Suppressor macrophage (primary cell): ENCODE results near the gene PRKAR1A.
"Not testable (repeated sequence)": the region's sequence is repeated elsewhere in the genome, so short reads cannot be mapped to it uniquely, and the experiment has no call there.

ENCODE experiments used
- DNase-seq, 4 experiments: peaks; one replicate each; pipeline ENCODE4 v3.0.0-alpha.2; 2020 to 2022

The PRKAR1A gene

DNA sequence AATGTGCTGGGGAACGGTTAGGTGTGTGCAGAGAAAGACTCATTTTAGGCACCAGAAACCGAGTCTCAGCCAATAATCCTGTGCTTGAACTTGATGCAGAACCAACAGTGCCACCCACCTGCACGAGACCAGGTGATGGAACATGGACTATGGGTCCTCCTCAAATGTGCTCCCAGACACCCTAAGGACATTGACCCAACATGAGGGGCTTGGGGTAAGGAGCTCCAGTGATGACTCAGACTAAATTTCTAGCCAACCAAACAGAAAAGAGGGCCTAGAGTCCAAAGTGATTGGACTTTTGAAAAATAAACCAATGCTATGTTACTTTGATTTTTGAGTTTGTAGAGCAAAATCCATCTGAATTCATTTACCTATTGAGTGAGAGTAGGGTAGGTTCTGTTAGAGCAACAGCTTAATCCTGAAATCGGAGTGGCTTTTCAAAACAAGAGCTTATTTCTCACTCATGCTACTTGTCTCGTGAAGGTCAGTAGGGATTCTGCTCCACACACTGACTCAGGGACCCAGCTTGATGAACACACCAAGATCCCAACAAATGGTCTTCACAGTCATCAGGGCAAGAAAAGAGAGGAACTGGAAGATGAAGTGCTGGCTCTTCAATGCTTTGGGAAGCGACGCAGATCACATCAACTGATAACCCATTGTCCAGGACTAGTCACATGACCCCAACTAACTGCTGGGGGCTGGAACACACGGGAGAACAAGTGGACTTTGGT, 67.1 kb downstream of the PRKAR1A start:
- DNase-seq = peak in 2 of 4 experiments; percentile 18 to 21

DNA sequence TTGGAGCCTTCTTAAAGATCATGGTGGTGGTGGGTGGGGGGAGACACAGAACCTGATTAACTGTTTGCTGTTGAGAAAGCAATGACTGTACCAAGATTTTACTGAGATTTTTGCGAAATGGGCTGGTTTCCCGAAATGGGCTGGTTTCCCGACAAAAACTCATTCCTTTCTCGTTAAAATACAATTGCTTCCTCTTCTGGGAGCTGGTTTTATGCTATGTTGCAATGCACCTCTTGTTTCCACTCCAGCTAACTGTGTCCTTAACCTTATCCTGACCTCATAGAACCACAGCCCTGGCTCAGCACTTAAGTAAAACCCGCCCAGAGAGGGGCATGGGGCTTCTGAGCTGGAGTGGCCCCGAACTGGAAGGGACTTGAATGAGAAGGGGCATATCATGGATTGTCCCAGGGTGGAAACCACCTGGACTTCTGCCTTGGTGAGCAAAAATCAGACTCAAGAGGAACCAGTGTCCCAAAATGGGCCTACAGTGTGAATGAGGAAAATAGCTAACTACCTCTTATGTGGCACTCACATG, 68.1 kb downstream of the PRKAR1A start:
- DNase-seq = peak; percentile 74 to 89 (median 81)

DNA sequence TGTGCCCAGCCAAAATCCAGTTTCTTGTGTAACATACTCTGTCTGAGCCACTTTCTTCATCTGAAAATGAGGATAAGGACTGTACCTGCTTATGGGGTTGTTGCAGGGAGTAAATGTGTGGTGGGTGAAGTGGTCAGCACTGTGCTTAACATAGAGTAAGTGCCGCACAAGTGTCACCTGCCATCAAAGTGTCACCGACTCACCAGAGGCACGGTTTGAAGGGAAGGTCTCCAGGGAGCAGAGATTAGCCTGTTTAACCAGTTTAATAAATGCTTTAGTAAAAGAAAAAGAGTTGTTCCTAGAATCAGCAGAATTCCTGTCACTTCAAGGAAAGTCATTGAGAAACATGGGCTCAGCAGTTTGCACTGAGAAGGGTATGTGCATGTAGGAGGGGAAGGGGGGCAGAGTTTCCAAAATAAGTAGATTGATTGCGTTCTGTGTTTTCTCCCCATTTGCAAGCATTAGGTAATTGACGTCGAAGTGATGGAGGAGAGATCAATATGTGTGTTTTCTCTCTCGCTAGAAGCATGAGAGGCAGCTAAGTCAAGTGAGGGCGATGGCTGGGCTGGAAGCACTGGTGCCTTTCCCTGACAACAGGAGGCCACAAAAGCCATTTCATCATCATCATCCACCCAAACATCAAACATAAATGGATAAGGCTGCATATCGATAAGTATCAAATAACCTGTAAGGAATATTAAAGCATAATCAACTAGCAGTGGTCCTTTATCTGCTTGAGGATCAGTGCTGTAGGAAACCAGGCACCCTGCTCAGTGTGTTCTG, 69.8 kb downstream of the PRKAR1A start:
- DNase-seq = no peak

DNA sequence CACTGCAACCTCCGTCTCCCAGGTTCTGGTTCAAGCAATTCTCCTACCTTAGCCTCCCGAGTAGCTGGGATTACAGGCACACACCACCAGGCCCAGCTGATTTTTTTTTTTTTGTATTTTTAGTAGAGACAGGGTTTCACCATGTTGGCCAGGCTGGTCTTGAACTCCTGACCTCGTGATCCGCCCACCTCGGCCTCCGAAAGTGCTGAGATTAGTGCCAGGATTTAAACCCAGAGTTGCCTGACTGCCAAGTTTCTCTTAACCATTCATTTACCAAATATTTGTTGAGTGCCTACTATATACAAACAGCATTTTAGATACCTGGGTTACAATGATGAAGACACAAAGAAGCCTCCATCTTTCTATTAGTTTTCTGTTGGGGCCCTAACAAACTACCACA, 70.6 kb downstream of the PRKAR1A start:
- DNase-seq = not testable (repeated sequence)

DNA sequence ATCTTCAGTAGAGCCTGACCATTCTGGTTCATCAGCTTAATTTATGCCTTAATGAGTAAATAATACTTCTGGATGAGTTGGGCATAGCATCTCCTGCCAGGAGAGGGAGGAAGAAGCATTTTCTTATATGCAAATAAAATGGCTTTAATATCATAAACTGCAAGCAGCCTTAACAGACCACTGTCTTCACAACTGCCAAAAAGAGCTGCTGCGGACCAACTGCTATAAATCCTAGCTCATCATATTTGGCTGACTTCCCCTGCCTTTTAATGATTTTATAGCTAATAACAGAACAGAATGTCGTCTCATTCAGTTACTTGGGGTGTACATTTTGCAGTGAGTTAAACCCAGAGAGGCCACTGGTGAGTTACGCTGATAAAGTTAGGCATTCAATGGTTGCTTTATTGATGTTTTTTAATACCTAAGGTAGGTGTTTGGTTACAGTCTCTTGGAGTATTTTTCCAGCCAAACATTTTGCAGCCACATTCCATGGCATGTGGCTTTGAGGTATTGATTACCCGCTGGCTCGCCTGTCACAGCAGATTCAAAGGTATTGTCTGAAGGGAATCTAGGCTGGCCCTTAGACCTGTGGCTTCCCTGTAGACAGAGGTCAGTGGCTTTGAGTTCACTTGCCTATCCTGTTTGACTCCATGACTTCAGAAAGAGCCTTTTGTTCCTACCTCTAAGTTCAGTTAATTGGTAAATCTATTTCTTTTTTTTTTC, 72.5 kb downstream of the PRKAR1A start:
- no peak for DNase-seq

DNA sequence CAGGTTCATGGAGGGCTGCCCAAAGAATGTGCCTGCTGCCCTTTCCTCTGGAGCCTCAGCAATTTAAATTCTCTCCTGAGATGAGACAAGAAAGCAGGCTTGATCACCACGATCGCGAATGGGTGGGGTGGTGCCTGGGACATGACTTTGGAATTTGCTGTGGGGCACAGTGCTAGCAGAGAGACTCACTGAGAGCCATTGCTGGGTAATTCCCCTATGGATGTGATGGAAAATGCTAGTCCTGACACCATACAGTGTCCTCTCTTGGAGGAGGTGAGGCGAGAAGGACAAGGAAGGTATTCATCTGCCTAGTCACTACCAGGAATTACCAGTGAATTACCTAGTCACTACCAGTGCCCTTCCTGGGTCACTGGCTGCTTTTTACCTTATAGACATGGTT, 73.4 kb downstream of the PRKAR1A start:
- no peak for DNase-seq

DNA sequence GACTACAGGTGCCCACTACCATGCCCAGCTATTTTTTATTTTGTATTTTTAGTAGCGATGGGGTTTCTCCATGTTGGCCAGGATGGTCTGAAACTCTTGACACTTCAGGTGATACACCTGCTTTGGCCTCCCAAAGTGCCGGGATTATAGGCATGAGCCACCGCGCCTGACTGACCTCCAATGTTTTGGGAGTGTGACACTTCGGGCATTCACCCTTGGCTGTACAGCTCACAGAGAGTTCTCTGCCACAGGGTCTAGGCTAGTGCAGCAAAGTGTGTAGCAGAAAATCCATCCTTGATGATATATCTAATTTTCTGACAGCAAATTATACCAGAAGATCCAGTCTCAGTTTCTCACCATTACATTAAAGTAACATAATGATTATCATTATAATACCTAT, 74.8 kb downstream of the PRKAR1A start:
- no peak for DNase-seq

DNA sequence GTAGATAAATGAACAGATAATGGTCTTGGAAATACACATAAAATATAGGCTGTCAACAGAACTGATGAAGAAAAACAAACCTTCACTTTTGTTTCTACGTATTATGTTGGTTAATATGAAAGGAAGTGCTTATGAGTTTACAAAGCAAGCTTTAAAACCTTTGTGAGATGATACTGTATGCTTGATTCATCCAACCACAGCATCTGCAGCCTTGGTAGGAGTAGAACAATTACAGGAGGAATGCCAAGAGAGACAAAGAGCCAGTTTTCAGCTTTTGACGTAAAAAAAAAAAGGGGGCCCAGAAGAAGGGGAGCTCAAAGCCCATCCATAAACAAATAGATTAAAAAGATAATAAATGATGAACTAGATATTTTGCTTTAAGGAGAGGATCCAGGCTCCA, 75.6 kb downstream of the PRKAR1A start:
- no peak for DNase-seq

DNA sequence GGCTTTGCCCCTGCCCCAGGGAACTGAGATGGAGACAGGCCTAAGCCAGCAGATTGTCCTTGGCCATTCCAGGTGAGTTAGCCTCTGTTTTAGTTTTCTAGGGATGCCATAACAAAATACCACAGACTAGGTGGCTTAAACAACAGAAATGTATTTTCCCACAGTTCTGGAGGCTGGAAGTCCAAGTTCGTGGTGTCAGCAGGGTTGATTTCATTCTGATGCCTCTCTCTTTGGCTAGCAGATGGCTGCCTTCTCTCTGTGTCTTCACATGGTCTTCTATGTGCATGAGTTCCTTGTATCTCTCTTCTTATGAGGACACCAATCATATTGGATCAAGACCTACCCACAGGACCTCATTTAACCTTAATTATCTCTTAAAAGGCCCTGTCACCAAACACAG, 76.1 kb downstream of the PRKAR1A start:
- DNase-seq = no peak

DNA sequence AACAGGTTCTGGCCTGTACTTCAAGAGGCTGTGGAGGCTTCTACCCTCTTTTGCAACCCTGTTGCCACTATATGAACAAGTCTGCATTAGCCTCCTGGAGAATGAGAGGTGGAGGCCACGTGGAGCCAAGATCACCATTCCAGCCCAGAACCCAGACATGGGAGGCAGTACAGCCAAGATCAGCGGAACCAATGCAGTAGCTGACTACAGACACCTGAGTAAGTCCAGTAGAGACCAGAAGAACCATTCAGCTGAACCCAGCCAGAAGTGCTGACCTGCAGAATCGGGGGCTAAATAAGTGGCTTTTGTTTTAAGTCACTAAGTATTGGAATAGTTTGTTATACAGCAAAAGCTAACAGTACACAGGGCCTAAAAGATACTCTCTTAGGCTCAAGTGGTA, 76.9 kb downstream of the PRKAR1A start:
- no peak for DNase-seq

DNA sequence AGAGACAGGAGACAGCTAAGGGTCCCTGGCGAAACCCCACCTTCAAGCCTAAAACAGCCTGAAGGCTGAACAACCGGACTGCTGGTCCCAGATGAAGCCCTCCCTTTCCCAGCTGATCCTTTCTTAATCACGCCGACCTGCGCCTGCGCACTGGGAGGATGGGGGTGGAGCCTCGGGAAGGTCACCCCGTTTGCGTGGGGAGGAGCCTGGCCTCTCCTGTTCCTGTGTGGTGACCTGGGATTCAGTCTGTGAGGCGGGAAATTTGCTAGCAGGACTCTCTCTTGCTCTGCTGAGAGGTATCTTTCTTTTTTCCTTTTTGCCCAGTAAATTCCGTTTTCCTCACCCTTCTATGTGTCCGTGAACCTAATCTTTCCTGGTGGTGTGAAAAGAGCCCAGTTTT, 79.4 kb downstream of the PRKAR1A start:
- DNase-seq = peak; percentile 61 to 86 (median 68)

DNA sequence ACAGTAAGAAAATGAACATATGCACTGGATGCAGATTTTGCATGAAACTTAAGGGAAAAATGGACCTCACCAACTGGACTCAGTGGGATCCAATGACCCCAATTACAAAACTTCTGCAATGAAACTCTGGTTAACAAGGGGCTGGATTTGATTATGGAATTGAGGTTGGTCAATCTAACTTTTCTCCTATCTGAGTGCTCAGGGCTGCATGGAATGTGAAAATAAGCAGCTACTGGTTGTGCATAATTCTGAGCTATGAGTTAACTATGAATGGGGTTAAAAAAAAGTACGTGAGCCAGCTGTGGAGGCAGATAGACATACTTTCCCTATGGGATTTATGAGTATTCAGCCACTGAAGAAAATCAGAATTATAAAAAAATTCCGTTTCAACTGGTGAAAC, 79.8 kb downstream of the PRKAR1A start:
- DNase-seq = no peak

DNA sequence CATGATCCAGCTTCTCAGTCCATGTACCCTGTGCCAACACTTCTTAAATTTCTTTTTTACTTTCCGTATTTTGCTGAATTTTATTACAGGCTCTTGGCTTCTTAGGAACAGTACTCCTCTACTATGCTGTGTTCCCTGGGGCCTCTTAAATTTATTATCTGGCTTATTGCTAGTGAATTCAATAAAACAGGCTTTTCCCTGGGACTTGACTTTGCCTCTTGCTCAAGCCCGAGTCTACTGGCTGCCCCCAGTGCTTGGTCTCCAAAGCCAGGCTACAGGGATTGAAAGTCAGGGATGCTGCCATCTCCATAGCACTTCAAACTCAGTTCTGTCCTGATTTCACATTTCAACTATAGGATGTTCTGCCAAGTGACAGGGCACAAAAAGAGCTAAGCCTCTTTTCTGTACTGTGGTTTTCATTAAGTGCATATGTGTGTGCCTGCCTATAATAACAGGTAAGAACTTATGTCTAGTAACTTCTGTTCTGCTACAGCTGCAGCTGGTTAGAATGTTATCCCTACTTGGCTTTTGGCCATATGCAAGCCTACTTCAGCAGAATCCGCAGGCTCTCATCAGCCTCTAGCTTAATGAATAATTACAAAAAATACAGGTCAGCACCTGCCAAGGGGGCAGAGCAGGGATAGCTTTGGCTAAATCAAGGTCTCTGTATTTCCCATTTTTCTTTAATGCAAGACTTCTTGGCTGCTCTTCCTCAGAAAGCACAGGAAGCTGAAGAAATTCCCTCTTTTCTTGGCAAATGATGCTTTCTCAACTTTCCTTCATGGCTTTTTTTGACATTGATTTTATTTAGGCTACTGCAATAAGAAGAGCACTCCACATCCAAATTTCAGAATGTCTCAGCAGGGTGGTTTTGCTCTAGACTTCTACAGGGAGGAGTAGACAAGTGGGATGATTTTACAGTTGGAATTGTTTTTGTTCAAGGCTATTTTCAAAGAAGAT, 80.7 kb downstream of the PRKAR1A start:
- DNase-seq = no peak

DNA sequence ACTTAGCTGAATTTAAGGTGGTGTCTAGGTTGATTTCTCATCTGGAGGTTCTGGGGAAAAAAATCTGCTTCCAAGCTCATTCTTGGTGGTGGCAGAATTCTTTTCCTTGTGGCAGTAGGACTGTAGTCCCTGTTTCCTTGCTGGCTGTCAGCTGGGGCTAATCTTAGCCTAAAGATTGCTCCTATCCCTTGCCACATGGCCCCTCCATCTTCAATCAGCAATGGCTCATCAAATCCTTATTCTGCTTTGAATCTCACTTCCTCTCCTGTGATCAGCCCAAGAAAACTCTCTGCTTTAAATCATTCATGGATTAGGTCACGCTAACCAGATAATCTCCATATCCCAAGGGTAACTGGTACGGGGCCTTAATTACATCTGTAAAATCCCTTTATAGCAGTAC, 82.3 kb downstream of the PRKAR1A start:
- DNase-seq = no peak

DNA sequence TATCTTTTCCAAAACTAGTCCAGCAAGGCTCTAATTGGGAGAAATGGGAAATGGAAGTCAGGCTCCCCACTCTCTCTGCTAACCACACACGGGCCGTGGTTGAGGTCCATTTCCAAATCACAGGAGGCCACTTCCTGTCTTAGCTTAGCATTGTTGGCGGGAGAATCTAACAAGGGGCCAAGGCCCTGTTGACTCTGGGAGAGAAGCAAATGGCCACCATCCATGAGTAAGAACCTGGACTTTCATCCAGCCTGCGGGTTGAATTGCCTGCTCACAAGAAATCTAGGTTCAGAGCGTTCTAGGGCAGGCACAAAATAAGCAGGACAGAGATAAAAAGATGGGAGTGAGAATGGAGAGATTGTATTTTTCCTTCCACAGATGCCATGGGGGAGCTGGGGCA, 83.3 kb downstream of the PRKAR1A start:
- peak in 3 of 4 experiments; percentile 51 to 57 (median 54) for DNase-seq

DNA sequence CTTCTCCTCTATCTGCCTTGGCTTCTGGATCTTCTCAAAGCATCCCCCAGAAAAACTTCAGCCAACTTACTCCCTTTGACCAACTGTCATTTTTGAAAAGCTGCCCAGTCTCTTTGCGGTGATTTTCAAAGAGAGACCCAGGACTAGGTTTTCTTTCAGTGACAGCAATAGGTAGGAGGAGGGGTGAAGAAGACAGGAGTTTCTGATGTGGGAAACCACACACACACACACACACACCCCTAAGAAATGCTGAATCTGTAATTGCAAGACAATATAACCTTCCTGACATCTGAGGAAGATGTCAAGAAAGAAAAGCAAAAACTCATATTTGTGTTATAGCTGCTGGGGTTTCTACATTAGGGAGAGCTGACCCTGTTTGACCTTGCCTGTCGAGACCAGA, 83.8 kb downstream of the PRKAR1A start:
- no peak for DNase-seq

DNA sequence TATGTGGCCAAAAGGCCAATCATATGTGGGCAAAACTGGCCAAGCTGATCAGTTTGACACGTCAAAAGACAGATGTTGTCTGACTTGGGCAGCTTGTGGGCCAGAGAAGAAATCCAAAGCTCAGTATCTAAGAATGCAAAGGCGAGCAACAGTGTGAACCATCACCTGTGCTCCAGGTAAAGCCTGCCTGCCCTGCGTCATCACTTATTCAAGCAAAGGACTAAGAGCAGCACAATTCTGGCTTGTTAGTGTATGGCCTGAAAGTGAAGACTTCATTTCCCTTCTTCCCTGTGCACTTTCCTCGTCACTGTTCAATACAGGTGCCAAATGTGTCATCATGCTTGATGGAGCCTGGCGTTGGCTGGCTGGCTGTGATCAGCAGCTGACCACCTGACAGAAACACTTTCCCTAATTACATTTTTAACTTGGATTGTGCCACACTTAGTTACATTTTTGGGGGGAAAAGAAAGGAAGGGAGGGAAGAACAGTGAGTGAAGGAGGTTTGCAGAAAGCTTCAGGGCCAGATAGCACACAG, 84.2 kb downstream of the PRKAR1A start:
- no peak for DNase-seq

DNA sequence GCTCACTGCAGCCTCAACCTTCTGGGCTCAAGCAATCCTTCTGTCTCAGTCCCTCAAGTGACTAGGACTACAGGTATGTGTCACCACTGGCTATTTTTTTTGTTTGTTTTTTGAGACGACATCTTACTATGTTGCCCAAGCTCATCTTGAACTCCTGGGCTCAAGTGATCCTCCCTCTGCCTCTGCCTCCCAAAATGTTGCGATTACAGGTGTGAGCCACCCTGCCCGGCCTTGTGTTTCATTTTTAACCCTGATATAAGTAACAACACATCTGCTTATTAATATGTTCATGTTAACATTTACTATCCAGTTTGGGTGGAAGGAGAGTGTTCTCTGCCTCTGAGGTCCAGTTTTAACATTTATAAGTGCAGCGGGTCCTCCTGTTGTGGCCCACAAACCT, 85.8 kb downstream of the PRKAR1A start:
- no peak for DNase-seq

DNA sequence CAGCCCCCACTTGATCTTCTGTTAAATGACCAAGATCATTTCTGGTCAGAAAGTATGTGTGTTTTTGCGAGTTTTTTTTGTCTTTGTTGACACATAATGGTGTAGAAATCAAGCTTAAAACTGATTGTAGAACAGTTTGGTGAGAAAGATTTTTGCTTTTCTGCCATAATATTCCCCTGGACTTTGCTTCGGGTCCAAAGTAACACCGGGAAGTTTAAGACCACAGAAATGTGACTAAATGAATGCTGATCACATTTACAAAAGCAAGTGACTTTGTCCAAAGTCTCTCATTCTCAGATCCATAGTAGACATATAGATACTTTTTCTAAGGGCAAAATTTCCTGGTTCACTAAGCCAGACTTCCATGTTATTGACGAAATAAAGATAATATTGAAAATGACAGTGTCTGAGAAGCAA, 86.3 kb downstream of the PRKAR1A start:
- DNase-seq = no peak

DNA sequence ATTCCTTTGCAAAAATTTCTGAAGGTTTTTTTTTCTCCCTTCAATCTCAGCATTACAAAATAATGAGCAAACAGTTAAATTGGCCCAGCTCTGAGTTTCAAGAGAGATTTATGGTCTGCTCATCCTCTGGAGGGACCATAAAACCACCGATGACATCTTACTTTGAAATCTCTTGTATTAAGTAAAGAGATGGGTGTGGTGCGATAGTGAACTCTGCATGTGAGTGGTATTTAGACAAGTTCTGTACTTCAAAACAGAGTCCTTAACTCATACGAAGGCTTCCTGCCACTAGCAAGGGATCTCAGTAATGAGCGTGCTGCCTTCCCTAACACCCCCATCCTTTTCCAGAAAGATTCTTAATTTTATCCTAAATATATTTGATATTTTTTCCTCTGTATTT, 86.9 kb downstream of the PRKAR1A start:
- DNase-seq = peak in 1 of 4 experiments; percentile 17

DNA sequence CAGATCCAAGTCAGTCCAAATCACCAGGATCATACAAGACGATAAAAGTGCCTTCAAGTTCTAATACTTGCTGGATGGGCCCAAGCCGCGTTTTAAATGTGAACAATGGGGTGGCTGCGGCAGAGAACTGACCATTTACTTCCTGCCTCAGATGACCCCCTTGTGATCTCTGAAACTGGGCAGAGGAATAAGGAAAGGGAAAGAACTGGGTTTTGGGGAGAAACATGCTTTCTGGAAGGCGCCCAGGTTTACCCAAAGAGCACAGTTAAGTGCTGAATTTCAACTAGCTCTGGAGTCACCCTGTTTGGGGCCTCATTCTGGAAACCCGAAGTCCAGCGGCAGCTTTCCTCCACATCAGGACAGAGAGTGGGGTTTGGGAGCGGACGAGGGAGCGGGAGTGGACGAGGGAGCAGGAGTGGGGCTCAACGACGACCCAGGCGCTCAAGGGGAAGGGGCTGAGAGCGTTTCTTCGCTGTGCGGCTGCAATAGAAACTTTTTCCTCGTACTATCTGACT, 87.4 kb downstream of the PRKAR1A start:
- no peak for DNase-seq
